HFFc6 (cell line): Measurements from ENCODE around the gene JMJD6. TPM values are rescaled to one million over a fixed set of nuclear protein-coding genes. Genes with fewer than 3 reads are reported as not detected.

ENCODE experiments used
- DNase-seq: peaks from one replicate; pipeline ENCODE4 v3.0.0-alpha.2; 2018
- H3K27ac Mint-ChIP-seq: 2 replicates; pipeline ENCODE4 v1.8.0; 2020; ENCODE audit warnings: mild to moderate bottlenecking, mixed read lengths
- H3K27me3 Mint-ChIP-seq: 2 replicates; pipeline ENCODE4 v1.8.0; 2021; ENCODE audit warnings: mild to moderate bottlenecking, moderate library complexity, mixed read lengths; ENCODE audit not compliant: insufficient read depth
- H3K36me3 Mint-ChIP-seq: 2 replicates; pipeline ENCODE4 v1.8.0; 2021; ENCODE audit warnings: low read depth, mixed read lengths
- H3K4me1 Mint-ChIP-seq: 2 replicates; pipeline ENCODE4 v1.8.0; 2020; ENCODE audit warnings: low read depth, mixed read lengths
- H3K4me3 Mint-ChIP-seq: 2 replicates; pipeline ENCODE4 v1.8.0; 2020; ENCODE audit warnings: mild to moderate bottlenecking, moderate library complexity, mixed read lengths
- H3K9me3 Mint-ChIP-seq: 2 replicates; pipeline ENCODE4 v1.8.0; 2020; ENCODE audit warnings: mild to moderate bottlenecking, mixed read lengths
- CTCF ChIP-seq: fragments of 200-600 bp; sonication (generic); IDR thresholded peaks from 2 replicates; pipeline ENCODE4 v1.5.0; 2021; ENCODE audit warnings: antibody characterized with exemption, mild to moderate bottlenecking
- total RNA-seq, 6 experiments: library from RNA; stranded (reverse); fragmentation: NEBNext Ultra II Directional; extraction: Animal tissue kit (Norgen Biotek cat#: 25700); gene quantifications; 2 replicates in 1 of 6; 3 replicates in 5 of 6; pipeline ENCODE4 v1.2.3, GENCODE V29; 2021

The JMJD6 gene
- total RNA-seq, 6 experiments from 2014 or later = 32.9 to 44.3 (median 37.3) TPM

- H3K9me3 Mint-ChIP-seq = no peaks in the 10 kb centered on the region
- H3K4me3 Mint-ChIP-seq = no peak overlapping the region
- H3K27me3 Mint-ChIP-seq = peaks cover 3% of the 10 kb centered on the region; the same call in 1 of the 2 replicates
- H3K4me1 Mint-ChIP-seq = peaks cover 33% of the 10 kb centered on the region
- DNase-seq = no peak
- TF ChIP-seq CTCF = no peak
- peaks cover 53% of the 10 kb centered on the region for H3K36me3 Mint-ChIP-seq
- H3K27ac Mint-ChIP-seq = no peak overlapping the region
Observed at GRCh38 chr17:76722279-76722678, 4.1 kb downstream of the JMJD6 start.

- DNase-seq = no peak
- Mint-ChIP-seq H3K27ac (peak overlapping the region; percentile 32; the same call in 1 of the 2 replicates), H3K4me3 (no peak overlapping the region), H3K27me3 (peaks cover 3% of the 10 kb centered on the region; the same call in 1 of the 2 replicates), H3K36me3 (peaks cover 57% of the 10 kb centered on the region), H3K4me1 (peaks cover 41% of the 10 kb centered on the region), H3K9me3 (no peaks in the 10 kb centered on the region)
- TF ChIP-seq CTCF = no peak
Observed at GRCh38 chr17:76721463-76721862, 4.9 kb downstream of the JMJD6 start.

- no peaks in the 10 kb centered on the region for H3K9me3 Mint-ChIP-seq
- peaks cover 46% of the 10 kb centered on the region for H3K4me1 Mint-ChIP-seq
- DNase-seq = no peak
- TF ChIP-seq CTCF = no peak
- peaks cover 62% of the 10 kb centered on the region for H3K36me3 Mint-ChIP-seq
- H3K27me3 Mint-ChIP-seq = peaks cover 2% of the 10 kb centered on the region
- no peak overlapping the region for H3K4me3 Mint-ChIP-seq
- no peak overlapping the region; the same call in 1 of the 2 replicates for H3K27ac Mint-ChIP-seq
Observed at GRCh38 chr17:76720941-76721340, 5.5 kb downstream of the JMJD6 start.

- Mint-ChIP-seq H3K4me3 (no peak overlapping the region), H3K9me3 (no peaks in the 10 kb centered on the region), H3K27me3 (peaks cover 2% of the 10 kb centered on the region), H3K27ac (no peak overlapping the region), H3K4me1 (peaks cover 47% of the 10 kb centered on the region), H3K36me3 (peaks cover 61% of the 10 kb centered on the region)
- no peak for DNase-seq
- TF ChIP-seq CTCF = no peak
Observed at GRCh38 chr17:76720211-76720610, 6.2 kb downstream of the JMJD6 start.

GRCh38 chr17:76718516-76718915 is 7.9 kb downstream of the JMJD6 start:
- peaks cover 58% of the 10 kb centered on the region for H3K4me1 Mint-ChIP-seq
- H3K27me3 Mint-ChIP-seq = peaks cover 5% of the 10 kb centered on the region
- no peak for DNase-seq
- no peak for TF ChIP-seq CTCF
- peak overlapping the region; percentile 28; the same call in 1 of the 2 replicates for H3K27ac Mint-ChIP-seq
- peaks cover 69% of the 10 kb centered on the region for H3K36me3 Mint-ChIP-seq
- H3K9me3 Mint-ChIP-seq = no peaks in the 10 kb centered on the region
- no peak overlapping the region for H3K4me3 Mint-ChIP-seq

GRCh38 chr17:76716839-76717215 is 9.6 kb downstream of the JMJD6 start:
- peaks cover 5% of the 10 kb centered on the region for H3K27me3 Mint-ChIP-seq
- DNase-seq = peak; percentile 85
- peaks cover 56% of the 10 kb centered on the region for H3K4me1 Mint-ChIP-seq
- peaks cover 61% of the 10 kb centered on the region for H3K36me3 Mint-ChIP-seq
- peak overlapping the region; percentile 98 for H3K27ac Mint-ChIP-seq
- no peaks in the 10 kb centered on the region for H3K9me3 Mint-ChIP-seq
- no peak for TF ChIP-seq CTCF
- H3K4me3 Mint-ChIP-seq = peak overlapping the region; percentile 81
